Muscle layer of colon (tissue), 2 donors: ENCODE measurements around the gene IGFBP5.

ENCODE experiments used
- H3K27ac ChIP-seq: one replicate; pipeline ENCODE4 v1.7.0; 2013; ENCODE audit warnings: low read depth, mild to moderate bottlenecking, low read length, moderate library complexity
- H3K27me3 ChIP-seq, 2 donors: one replicate each; pipeline ENCODE4 v1.7.0; 2013; ENCODE audit warnings: low read length in 2 of 2, mild to moderate bottlenecking in 2 of 2; ENCODE audit not compliant: insufficient read depth in 2 of 2, control insufficient read depth in 1 of 2
- H3K36me3 ChIP-seq: one replicate; pipeline ENCODE4 v1.7.0; 2013; ENCODE audit warnings: mild to moderate bottlenecking, low read length; ENCODE audit not compliant: insufficient read depth
- H3K4me1 ChIP-seq: one replicate; pipeline ENCODE4 v1.7.0; 2013; ENCODE audit warnings: mild to moderate bottlenecking, low read length; ENCODE audit not compliant: insufficient read depth
- H3K4me3 ChIP-seq, 2 donors: one replicate each; pipeline ENCODE4 v1.7.0; 2013; ENCODE audit warnings: low read length in 2 of 2, low read depth in 1 of 2, mild to moderate bottlenecking in 1 of 2, moderate library complexity in 1 of 2
- H3K9ac ChIP-seq: one replicate; pipeline ENCODE4 v1.7.0; 2013; ENCODE audit warnings: low read length
- H3K9me3 ChIP-seq: one replicate; pipeline ENCODE4 v1.7.0; 2013; ENCODE audit warnings: mild to moderate bottlenecking, low read length
- donor health status: abdominal sarcoma.
- donor health status: Adenocarcinoma of cecum.

IGFBP5 gene

DNA sequence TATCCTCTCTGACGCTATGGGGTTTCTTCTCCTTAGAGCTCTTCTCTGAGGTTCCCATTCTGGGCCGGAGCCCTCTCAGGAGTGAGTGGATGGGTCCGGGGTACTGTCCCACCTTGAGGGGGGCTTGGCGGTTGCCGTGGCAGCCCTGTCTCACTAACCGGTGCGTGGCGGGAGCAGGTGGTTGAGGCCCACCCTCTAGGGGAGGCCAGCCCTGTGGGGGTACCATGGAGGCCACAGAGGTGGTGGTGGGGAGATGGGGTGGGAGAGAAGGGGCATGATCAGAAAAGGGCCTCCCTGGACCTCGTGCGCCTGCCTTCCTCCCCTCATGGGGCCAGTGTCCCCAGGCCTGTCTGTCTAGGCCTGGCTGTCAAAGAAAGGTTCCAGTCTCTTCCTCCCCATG, 22.3 kb downstream of the IGFBP5 start:
- Histone ChIP-seq H3K9ac (no peak overlapping the region), H3K27me3 (no peaks in the 10 kb centered on the region), H3K9me3 (no peaks in the 10 kb centered on the region), H3K36me3 (peaks cover 46% of the 10 kb centered on the region), H3K4me3 (no peak overlapping the region), H3K4me1 (peaks cover 3% of the 10 kb centered on the region), H3K27ac (no peak overlapping the region)

DNA sequence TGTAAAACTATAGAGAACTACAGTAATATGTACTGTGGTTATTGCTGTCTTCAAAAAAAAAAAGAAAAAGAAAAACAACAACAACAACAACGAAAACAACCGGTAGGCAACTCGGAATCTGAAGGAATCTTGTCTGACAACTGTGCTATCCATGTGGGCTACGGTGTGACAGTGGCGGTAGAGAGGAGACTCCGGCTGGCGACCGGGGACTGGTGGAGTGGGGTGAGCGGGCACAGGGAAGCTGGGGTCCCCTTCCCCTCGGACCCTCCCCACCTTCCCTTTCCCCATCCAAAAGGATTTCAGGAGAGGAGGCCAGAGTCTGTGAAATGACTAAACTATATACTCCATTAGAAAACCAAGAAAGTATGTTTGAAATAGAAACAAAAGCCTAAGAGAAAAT, 22.9 kb downstream of the IGFBP5 start:
- Histone ChIP-seq H3K4me1 (peaks cover 3% of the 10 kb centered on the region), H3K4me3 (no peak overlapping the region), H3K9me3 (no peaks in the 10 kb centered on the region), H3K36me3 (peaks cover 41% of the 10 kb centered on the region), H3K27me3 (no peaks in the 10 kb centered on the region), H3K27ac (no peak overlapping the region), H3K9ac (no peak overlapping the region)

DNA sequence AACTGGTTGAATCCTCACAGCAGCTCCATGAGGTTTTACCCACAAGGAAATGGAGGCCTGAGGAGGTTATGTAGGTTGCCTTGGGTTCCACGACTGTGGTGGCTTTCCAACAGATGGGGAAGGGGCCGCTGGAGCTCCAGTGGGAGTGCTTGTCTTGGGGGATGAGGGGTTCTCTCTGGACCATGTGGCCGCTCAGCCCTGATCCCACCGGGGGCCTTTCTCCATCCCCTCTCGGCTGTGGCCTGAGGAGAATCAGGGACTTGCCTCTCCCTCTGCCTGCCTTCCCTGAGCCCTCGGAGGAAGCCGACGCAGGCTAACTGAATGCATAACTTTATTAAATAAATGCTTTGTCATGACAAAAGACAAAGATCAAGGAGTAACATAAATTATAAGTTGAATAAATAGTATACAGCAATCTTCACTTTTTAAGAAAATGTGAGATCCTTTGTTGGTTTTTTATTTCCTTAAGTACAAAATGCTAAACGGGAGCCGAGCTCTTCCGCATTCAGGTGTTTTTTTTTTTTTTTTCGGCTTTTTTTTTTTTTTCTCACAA, 23.5 kb downstream of the IGFBP5 start:
- Histone ChIP-seq H3K27ac (no peak overlapping the region), H3K9ac (no peak overlapping the region), H3K4me3 (no peak overlapping the region), H3K36me3 (peaks cover 35% of the 10 kb centered on the region), H3K4me1 (peaks cover 3% of the 10 kb centered on the region), H3K27me3 (no peaks in the 10 kb centered on the region), H3K9me3 (no peaks in the 10 kb centered on the region)

DNA sequence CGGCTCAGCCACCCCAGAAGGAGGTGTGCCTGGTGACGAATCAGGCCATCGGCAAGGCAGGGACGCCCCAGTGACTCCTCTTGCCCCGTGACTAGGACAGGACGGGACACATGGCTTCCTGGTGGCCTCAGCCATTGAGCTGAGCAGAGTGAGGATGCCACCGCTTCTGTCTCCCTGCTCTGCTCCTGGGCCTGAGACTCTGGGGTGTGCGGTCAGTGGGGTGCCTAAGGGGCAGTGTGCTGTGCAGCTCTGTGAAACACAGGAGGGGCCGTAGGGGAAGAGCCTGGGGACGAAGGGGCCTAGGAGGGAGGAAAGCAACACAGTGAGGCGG, 24.3 kb downstream of the IGFBP5 start:
- peaks cover 29% of the 10 kb centered on the region for H3K36me3 ChIP-seq
- H3K27ac ChIP-seq: no peak overlapping the region
- no peak overlapping the region for H3K9ac ChIP-seq

DNA sequence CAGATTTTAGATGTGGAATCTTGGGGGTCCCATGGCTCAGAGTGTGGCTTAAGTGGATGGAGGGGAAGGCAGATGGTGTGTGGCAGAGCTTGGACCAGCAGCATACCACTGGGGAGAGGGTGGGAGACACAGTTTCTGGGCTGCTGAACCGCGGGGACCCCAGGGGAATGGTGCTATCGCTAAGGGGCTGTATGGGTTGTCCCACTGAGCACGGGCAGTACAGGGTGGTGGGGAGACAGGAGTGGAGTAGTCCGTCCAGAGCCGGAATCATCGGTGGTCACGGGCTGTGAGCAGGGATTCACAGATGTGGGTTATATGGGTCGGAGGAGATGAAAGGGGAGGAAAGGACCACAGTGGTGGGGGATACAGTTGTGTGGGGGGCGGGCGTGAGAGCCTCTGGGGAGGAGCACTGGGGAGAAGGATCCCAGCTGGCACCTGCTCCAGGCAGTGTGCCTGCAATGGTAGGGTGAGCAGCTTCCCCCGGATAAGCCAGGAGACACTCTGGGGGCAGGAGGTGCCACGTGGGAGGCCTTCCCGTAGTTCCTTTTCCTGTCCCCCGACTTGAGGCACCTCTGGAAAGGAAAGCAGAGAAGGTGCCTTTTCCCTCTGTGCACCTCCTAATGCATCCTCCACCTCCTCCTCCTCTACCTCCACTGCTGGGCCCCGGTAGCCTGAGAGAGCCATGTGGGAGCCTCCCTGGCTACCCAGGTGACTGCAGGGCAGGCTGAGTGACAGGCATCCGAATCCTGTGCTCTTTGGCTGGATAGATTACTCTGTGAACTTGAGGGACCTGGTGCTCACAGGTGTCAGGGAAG, 24.9 kb downstream of the IGFBP5 start:
- Histone ChIP-seq H3K27ac (no peak overlapping the region), H3K27me3 (no peaks in the 10 kb centered on the region), H3K36me3 (peaks cover 23% of the 10 kb centered on the region), H3K4me3 (no peak overlapping the region), H3K4me1 (peaks cover 11% of the 10 kb centered on the region), H3K9me3 (no peaks in the 10 kb centered on the region), H3K9ac (no peak overlapping the region)

More for the DNA sequence above, 24.3 kb downstream of the IGFBP5 start:
- Histone ChIP-seq H3K27me3 (no peaks in the 10 kb centered on the region), H3K9me3 (no peaks in the 10 kb centered on the region), H3K4me1 (peaks cover 5% of the 10 kb centered on the region), H3K4me3 (no peak overlapping the region)

DNA sequence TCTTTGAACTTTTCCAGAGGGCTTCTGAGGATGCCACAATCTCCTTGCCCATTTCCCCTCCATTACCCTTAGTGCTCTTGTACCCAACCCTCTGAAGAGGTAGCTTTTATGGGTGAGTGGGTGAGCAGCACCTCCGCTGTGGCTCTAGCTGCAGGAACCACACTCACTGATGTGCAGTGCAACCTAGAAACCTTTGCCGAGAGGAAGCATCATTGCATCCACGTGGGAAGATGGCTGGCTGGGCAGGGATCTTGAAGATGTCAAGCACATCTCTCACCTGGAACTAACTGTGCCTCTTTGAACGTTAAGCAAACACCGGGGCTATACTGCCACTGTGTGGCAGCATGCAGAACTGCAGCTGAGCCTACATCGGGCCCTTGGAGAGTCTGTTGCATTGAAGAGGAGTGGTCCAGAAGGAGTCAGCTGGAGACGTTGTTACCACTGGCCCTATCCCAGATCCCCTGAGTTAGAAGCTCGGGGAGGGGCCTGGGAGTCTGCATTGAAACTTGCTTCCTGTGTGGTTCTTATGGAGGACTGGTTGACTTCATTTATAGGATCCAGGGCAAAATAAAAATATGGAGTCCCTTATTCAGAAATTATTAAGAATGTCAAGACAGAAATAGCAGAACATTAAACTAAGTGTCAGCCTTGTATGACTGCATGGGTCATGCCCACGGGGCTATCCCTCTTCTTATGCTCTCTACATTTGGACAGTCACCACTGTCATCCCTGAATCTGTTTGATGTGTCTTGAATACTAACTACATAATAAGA, 28.7 kb downstream of the IGFBP5 start:
- Histone ChIP-seq H3K4me1 (peaks cover 17% of the 10 kb centered on the region), H3K36me3 (no peaks in the 10 kb centered on the region), H3K9ac (no peak overlapping the region), H3K4me3 (no peak overlapping the region), H3K9me3 (no peaks in the 10 kb centered on the region), H3K27ac (no peak overlapping the region), H3K27me3 (no peaks in the 10 kb centered on the region)

DNA sequence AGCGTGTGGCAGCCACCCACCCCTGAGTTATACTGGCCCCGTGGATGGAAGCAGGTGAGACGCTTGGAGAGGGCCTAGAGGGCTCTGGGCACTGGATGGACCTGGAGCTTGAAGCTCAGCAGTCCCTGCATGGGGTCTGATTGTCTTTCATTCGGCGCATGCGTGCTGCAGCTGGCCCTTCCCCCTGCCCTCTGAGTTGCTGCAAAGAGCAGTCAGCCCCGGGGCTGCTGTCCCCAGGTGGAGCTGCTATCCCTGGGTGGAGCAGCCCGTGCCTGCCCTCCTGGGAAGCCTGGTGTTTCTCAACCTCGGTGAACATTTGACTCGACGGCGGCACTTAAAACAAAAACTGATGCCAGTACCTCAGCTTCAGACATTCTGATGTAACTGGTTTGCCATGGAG, 29.6 kb downstream of the IGFBP5 start:
- Histone ChIP-seq H3K4me1 (peaks cover 16% of the 10 kb centered on the region), H3K9me3 (no peaks in the 10 kb centered on the region), H3K36me3 (no peaks in the 10 kb centered on the region), H3K27ac (no peak overlapping the region), H3K27me3 (no peaks in the 10 kb centered on the region), H3K4me3 (no peak overlapping the region), H3K9ac (no peak overlapping the region)

DNA sequence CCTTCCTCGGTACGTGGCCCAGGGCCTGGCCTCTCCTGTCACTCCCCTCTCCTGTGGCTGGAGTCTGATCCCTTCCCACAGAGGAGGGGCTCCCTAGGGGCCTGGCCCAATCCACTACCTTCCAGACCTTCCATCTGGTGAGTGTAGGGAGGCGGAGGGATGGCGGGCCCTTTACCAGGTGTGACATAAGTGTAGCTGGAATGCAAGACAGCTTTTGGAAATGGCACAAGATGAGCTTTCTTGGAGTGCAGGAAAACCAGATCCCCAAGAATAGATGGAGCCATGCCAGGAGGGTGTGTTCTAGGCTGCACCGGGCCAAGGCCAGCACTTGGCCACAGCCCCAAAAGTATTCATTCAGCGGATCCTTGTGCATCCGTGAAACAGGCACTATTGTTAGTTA, 30.1 kb downstream of the IGFBP5 start:
- Histone ChIP-seq H3K36me3 (no peaks in the 10 kb centered on the region), H3K9ac (no peak overlapping the region), H3K27ac (peak overlapping the region; percentile 10), H3K4me1 (peaks cover 16% of the 10 kb centered on the region), H3K4me3 (no peak overlapping the region), H3K27me3 (no peaks in the 10 kb centered on the region), H3K9me3 (no peaks in the 10 kb centered on the region)

DNA sequence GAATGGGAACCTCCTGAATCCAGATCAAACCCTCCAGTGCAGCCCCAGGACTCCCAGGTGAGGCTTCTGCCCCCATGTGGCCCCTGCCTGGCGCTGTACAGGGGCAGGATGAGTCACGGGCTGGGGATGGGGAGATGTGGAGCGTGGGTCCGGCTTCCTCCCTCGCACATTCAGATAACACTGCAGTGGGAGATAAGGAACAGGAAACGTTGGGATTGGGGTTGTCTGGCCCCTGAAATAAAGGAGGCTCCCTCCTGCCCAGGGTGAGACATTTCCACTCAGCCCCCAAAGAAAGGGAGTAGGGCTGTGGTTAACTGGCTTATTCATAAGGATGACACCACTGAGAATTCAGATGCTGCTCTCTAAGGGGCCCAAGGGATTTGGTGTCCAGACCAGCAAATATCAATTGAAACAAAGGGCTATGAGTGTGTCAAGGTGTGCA, 30.7 kb downstream of the IGFBP5 start:
- no peak overlapping the region for H3K4me3 ChIP-seq
- peaks cover 16% of the 10 kb centered on the region for H3K4me1 ChIP-seq
- H3K9ac ChIP-seq: no peak overlapping the region
- H3K9me3 ChIP-seq: no peaks in the 10 kb centered on the region
- no peaks in the 10 kb centered on the region for H3K27me3 ChIP-seq
- H3K36me3 ChIP-seq: no peaks in the 10 kb centered on the region
- H3K27ac ChIP-seq: no peak overlapping the region

DNA sequence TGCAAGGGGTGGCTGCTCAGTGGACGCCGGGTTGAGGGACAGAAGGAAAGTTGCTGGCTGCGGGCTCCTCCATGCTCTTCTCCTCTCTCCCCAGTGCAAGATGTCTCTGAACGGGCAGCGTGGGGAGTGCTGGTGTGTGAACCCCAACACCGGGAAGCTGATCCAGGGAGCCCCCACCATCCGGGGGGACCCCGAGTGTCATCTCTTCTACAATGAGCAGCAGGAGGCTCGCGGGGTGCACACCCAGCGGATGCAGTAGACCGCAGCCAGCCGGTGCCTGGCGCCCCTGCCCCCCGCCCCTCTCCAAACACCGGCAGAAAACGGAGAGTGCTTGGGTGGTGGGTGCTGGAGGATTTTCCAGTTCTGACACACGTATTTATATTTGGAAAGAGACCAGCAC, 31.5 kb downstream of the IGFBP5 start:
- Histone ChIP-seq H3K27ac (no peak overlapping the region), H3K36me3 (no peaks in the 10 kb centered on the region), H3K4me3 (no peak overlapping the region), H3K4me1 (peaks cover 16% of the 10 kb centered on the region), H3K9ac (no peak overlapping the region), H3K9me3 (no peaks in the 10 kb centered on the region), H3K27me3 (no peaks in the 10 kb centered on the region)

DNA sequence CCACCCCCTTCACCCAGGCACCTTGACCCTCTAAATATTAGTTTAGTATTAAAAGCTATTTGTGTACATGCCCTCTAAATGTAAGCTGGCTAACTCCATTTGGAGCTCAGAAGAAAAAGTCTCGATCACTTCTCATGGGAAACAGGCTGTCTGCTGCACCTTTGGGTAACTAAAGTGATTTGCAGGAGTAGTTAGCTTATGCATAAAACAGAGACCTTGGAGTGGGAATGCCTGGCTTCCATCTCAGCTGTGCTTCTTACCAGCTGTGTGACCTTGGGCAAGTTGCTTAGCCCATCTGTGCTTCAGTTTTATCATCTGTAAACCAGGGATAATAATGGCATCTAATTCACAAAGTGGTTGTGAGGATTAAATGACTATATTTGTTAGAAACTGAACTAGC, 32.2 kb downstream of the IGFBP5 start:
- Histone ChIP-seq H3K4me1 (peaks cover 16% of the 10 kb centered on the region), H3K27ac (no peak overlapping the region), H3K36me3 (no peaks in the 10 kb centered on the region), H3K4me3 (no peak overlapping the region), H3K27me3 (no peaks in the 10 kb centered on the region), H3K9me3 (no peaks in the 10 kb centered on the region), H3K9ac (no peak overlapping the region)
